Measurements from ENCODE around the gene CPZ.

GRCh38 chr4:8600686-8601085 is 8.1 kb downstream of the CPZ start:
- no peak for TF ChIP-seq CTCF (IDR thresholded peaks at IDR 0.05)
- TF ChIP-seq EP300 (IDR thresholded peaks at IDR 0.05): no peak
- TF ChIP-seq POLR2AphosphoS5 (IDR thresholded peaks at IDR 0.05): no peak
- no peak for TF ChIP-seq POLR2A (IDR thresholded peaks at IDR 0.05)

All from suprapubic skin (tissue), 4 donors.